Prostate gland (tissue), 2 donors: ENCODE data around the gene GMDS. TPM values are rescaled to one million over a fixed set of nuclear protein-coding genes. Genes with fewer than 3 reads are reported as not detected.

ENCODE experiments used
- DNase-seq: peaks from one replicate; pipeline ENCODE4 v3.0.0-alpha.2; 2019; ENCODE audit warnings: low spot score
- H3K27ac ChIP-seq, 2 donors: fragments of 200-600 bp; sonication (generic); 2 replicates each; pipeline ENCODE4 v1.5.1; 2017 to 2019
- H3K27me3 ChIP-seq: fragments of 200-600 bp; sonication (generic); replicated peaks from 2 replicates; pipeline ENCODE4 v1.5.1; 2019; ENCODE audit not compliant: insufficient read depth
- H3K36me3 ChIP-seq, 2 donors: fragments of 200-600 bp; sonication (generic); 1 replicate in 1 of 2; 2 replicates in 1 of 2; pipeline versions ENCODE4 v1.5.1 to v1.8.1; 2017 to 2019
- H3K4me1 ChIP-seq: fragments of 200-600 bp; sonication (generic); replicated peaks from 2 replicates; pipeline ENCODE4 v1.5.1; 2019
- H3K4me3 ChIP-seq, 2 donors: fragments of 200-600 bp; sonication (generic); 2 replicates each; pipeline ENCODE4 v1.5.1; 2017 to 2019
- H3K9me3 ChIP-seq: fragments of 200-600 bp; sonication (generic); 2 replicates; pipeline ENCODE4 v1.5.1; 2017
- POLR2A ChIP-seq: fragments of 450-650 bp; IDR thresholded peaks from one replicate; pipeline ENCODE4 v1.6.1; 2016; ENCODE audit warnings: antibody characterized with exemption, mild to moderate bottlenecking
- POLR2AphosphoS5 ChIP-seq: sonication (generic); formaldehyde crosslinking; IDR thresholded peaks from one replicate; pipeline ENCODE4 v1.6.1; 2017; ENCODE audit warnings: antibody characterized with exemption
- WGBS: methylation state at CpG from one replicate; pipeline ENCODE4 v1.1.5; 2018; 5-methylcytosine and 5-hydroxymethylcytosine counted together
- intact Hi-C: fragments of 100-400 bp; cut with DNase I; formaldehyde crosslinking; loops from one replicate; pipeline ENCODE4 v1.14.2; 2022
- total RNA-seq, 2 donors: library from RNA; depleted of rRNA; stranded (reverse); fragments of >200 nt; gene quantifications; one replicate each; pipeline ENCODE4 v1.1.0, GENCODE V29; 2016
- TF ChIP-seq, protein P1 (sequence below), 4 experiments: fragments of 200-600 bp in 2 of 4; fragments of 450-650 bp in 2 of 4; sonication (generic) in 2 of 4; IDR thresholded peaks; 1 replicate in 3 of 4; 2 replicates in 1 of 4; pipeline ENCODE4 v1.5.1; 2016 to 2019; ENCODE audit warnings: antibody characterized with exemption in 4 of 4, mild to moderate bottlenecking in 2 of 4, moderate library complexity in 2 of 4

GMDS gene
- total RNA-seq, 2 donors from 2014 or later, result 24.9 to 29.9 TPM

- intact Hi-C loops, result no loop called here
- TF ChIP-seq, protein P1, sequence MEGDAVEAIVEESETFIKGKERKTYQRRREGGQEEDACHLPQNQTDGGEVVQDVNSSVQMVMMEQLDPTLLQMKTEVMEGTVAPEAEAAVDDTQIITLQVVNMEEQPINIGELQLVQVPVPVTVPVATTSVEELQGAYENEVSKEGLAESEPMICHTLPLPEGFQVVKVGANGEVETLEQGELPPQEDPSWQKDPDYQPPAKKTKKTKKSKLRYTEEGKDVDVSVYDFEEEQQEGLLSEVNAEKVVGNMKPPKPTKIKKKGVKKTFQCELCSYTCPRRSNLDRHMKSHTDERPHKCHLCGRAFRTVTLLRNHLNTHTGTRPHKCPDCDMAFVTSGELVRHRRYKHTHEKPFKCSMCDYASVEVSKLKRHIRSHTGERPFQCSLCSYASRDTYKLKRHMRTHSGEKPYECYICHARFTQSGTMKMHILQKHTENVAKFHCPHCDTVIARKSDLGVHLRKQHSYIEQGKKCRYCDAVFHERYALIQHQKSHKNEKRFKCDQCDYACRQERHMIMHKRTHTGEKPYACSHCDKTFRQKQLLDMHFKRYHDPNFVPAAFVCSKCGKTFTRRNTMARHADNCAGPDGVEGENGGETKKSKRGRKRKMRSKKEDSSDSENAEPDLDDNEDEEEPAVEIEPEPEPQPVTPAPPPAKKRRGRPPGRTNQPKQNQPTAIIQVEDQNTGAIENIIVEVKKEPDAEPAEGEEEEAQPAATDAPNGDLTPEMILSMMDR (IDR thresholded peaks at IDR 0.05), result no peak
- no peak for TF ChIP-seq POLR2A
- 97% methylated on average over 9 of the region's 9 CpGs for WGBS
Observed at GRCh38 chr6:1744543-1744942, 500.9 kb downstream of the GMDS start.

DNA sequence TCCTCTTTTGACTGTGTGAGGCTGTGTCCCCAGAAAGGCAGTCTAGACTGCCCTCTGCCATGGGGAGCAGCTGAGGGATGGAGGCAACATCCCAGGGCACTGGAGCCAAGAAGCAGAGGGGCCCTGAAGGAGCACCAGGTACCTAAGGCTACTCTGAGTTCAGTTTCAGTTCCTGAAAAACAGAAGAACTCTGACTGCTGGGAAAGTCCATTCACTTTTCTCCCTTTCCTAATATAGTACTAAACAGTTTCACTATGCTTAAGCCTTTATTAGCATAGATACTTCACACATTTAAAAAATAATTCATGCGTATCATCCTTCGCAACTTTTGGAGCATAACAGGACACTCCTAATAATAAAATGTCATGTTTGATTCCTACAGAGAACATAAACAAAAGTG is 505.7 kb downstream of the GMDS start:
- TF ChIP-seq, protein P1 (IDR thresholded peaks at IDR 0.05), result no peak
- no peak for TF ChIP-seq POLR2A
- no peak overlapping the region for H3K27ac ChIP-seq
- no peak for DNase-seq
- 92% methylated on average over 2 of the region's 2 CpGs for WGBS
- H3K4me3 ChIP-seq, result no peak overlapping the region
- no peaks in the 10 kb centered on the region for H3K27me3 ChIP-seq
- no peaks in the 10 kb centered on the region for H3K9me3 ChIP-seq
- intact Hi-C loops, result no loop called here
- no peaks in the 10 kb centered on the region for H3K36me3 ChIP-seq
- no peaks in the 10 kb centered on the region for H3K4me1 ChIP-seq

More at GRCh38 chr6:1744543-1744942, 500.9 kb downstream of the GMDS start:
- Histone ChIP-seq H3K27me3 (no peaks in the 10 kb centered on the region), H3K27ac (no peak overlapping the region), H3K9me3 (no peaks in the 10 kb centered on the region), H3K36me3 (no peaks in the 10 kb centered on the region), H3K4me3 (no peak overlapping the region), H3K4me1 (no peaks in the 10 kb centered on the region)
- DNase-seq, result no peak

GRCh38 chr6:1739220-1739619 is 506.2 kb downstream of the GMDS start:
- Histone ChIP-seq H3K4me1 (no peaks in the 10 kb centered on the region), H3K27me3 (no peaks in the 10 kb centered on the region), H3K27ac (no peak overlapping the region), H3K4me3 (no peak overlapping the region), H3K9me3 (no peaks in the 10 kb centered on the region), H3K36me3 (no peaks in the 10 kb centered on the region)
- TF ChIP-seq, protein P1 (IDR thresholded peaks at IDR 0.05), result no peak
- TF ChIP-seq POLR2AphosphoS5, result no peak
- no peak for TF ChIP-seq POLR2A
- intact Hi-C loops, result no loop called here
- DNase-seq, result no peak
- WGBS, result 92% methylated on average over 9 of the region's 9 CpGs

- H3K4me1 ChIP-seq, result no peaks in the 10 kb centered on the region
Observed at GRCh38 chr6:1738558-1739081, 506.8 kb downstream of the GMDS start.

More at GRCh38 chr6:1738558-1739081, 506.8 kb downstream of the GMDS start:
- Histone ChIP-seq H3K4me3 (no peak overlapping the region), H3K27me3 (no peaks in the 10 kb centered on the region), H3K36me3 (no peaks in the 10 kb centered on the region), H3K9me3 (no peaks in the 10 kb centered on the region), H3K27ac (no peak overlapping the region)
- DNase-seq, result no peak
- intact Hi-C loops, result no loop called here
- TF ChIP-seq POLR2A (no peak), POLR2AphosphoS5 (no peak)
- TF ChIP-seq, protein P1 (IDR thresholded peaks at IDR 0.05), result no peak
- 80% methylated on average over 6 of the region's 6 CpGs for WGBS
